GM21786 (cell line): ENCODE measurements around the gene ATXN1.
"Not testable (repeated sequence)": the region's sequence is repeated elsewhere in the genome, so short reads cannot be mapped to it uniquely, and the experiment has no call there.

Experiments
- ATAC-seq: cut with Tn5 transposase; IDR thresholded peaks from one replicate; pipeline ENCODE4 v1.9.1; 2021; ENCODE audit not compliant: unreplicated experiment

Gene ATXN1

DNA sequence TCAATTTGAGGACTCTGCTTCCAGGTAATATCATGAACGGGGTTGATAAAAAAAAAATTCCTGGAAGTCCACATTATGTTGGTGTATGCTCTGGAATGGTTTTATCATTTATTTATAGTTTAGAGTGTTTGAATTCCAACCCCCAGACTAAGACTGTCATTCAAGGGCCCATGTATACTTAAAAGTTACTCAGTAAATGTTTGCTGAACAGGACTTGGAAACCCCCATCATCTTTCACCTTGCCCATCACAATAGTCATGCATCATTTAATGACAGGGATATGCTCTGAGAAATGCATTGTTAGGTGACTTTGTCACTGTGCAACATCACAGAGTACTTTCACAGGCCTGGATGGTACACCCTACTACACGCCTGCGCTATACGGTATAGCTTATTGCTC is 104.8 kb downstream of the ATXN1 start:
- no peak for ATAC-seq

GRCh38 chr6:16654701-16655100 is 106.6 kb downstream of the ATXN1 start:
- no peak for ATAC-seq

- ATAC-seq: no peak
These were observed 108.0 kb downstream of the ATXN1 start for GRCh38 chr6:16653226-16653625.

GRCh38 chr6:16651871-16652270 is 109.4 kb downstream of the ATXN1 start:
- ATAC-seq: peak; percentile 94

DNA sequence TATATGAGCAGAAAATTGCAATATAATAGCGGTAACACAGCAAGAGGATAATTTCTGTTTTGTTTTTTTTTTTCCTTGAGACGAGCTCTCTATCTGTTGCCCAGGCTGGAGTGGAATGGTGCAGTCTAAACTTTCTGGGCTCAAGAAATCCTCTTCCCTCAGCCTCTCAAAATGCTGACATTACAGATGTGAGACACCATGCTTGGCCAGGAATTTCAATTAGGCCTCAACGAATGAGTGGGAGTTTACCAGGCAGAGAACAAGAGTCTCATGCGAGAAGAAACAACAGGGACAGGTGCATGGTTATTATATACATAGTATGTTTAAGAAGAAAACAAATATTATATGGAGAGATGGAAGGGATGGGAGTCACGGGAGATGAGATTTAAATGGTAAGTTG is 111.4 kb downstream of the ATXN1 start:
- no peak for ATAC-seq

- ATAC-seq: no peak
These were observed 112.0 kb downstream of the ATXN1 start for GRCh38 chr6:16649241-16649640.

DNA sequence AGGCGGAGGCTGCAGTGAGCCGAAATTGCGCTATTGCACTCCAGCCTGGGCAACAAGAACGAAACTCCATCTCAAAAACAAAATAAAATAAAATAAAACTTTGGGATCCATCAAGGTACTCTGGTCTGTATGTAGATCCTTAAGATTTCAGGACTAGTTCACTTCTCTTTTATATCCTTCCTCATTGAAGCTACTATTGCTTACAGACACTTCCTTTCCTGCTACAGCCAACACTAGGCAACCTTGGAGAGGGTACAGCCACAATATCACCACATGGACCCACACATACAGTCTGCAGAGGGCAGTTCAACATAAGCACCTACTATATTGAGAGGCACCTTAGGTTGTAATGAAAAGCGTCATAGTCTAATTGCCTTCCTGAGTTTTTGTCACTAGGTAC is 113.3 kb downstream of the ATXN1 start:
- no peak for ATAC-seq

DNA sequence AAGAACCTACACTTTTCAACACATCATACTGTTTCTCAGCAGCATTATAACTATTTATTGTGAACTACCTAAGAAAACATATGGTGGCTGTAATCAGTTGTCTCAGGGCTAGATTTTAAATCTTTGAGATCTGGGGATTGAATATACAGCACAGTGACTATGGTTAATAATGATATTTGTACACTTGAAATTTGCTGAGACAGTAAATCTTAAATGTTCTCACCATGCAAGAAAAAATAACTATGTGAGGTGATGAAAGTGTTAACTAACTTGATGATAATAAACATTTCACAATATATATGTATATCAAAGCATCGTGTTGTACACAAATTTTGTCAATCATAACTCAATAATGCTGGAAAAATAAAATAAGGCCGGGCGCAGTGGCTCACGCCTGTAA is 113.8 kb downstream of the ATXN1 start:
- ATAC-seq: no peak

DNA sequence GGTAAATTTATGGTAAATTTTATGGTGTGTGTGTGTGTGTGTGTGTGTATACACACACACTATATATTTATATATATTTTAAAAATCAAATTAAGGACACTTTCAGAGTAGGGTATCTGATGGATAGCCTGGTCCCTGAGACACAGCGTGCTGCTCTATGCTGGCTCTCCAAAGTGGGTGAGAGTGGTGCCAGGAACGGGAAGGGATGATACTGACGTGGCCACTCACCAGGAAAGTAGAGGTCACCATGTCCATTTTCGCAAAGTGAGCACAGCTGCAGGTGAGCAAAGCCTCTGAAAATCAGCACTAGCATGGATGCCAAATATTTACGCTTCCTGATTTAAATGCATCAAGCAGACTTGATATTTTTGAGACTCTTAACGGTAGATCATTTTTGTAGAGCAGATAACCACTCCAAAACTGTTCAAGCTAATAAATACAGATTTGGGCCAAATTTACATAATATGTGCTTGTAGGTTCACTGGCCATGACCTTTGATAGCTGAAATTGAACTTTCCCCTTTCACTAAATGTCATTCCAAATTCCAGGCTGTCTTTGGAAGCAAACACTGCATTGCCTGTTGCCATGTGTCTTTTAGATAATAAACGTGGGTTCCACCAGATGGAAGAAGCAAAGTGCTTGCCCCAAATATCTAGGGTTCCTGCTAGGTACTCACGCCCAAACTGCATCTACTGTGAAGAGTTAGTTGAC is 116.6 kb downstream of the ATXN1 start:
- ATAC-seq: no peak

GRCh38 chr6:16639684-16640480 is 121.4 kb downstream of the ATXN1 start:
- ATAC-seq: no peak

GRCh38 chr6:16637635-16638034 is 123.6 kb downstream of the ATXN1 start:
- ATAC-seq: no peak

DNA sequence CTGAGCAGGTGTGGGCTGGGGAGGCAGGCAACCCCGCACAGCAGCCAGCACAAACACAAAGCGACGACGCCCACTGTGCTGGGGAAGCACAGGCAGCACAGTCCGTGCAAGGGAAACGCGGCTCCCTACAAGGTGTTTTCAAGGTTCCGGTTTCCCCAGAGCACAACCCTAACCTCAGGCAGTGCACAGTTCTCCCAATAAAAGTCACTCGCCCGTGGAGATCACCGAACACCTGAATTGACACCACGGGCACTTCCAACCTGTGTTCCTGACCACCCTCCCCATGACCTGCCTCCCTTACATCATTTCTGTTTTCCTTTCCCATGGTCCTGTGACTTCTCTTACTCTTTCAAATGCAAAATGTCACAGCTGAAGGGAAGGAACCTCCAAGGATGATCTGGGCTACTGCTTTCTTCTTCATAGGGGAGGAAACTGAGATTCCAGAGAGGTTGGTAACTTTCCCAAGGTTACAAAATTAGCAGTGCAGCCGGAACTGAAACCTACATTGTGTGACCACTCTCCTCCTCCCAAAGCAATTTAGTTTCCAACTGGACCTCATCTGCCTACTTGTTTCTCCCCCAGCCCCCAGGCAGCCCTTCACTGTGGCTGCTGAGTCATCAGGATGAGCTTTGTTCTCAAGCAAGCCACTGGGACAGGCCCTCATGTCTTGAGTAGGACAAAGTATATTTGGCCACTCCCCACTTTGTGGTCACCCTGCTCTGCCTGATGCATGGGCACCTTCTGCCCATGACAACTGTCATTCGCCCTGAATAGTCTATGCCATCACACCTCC is 125.3 kb downstream of the ATXN1 start:
- ATAC-seq: peak; percentile 60

DNA sequence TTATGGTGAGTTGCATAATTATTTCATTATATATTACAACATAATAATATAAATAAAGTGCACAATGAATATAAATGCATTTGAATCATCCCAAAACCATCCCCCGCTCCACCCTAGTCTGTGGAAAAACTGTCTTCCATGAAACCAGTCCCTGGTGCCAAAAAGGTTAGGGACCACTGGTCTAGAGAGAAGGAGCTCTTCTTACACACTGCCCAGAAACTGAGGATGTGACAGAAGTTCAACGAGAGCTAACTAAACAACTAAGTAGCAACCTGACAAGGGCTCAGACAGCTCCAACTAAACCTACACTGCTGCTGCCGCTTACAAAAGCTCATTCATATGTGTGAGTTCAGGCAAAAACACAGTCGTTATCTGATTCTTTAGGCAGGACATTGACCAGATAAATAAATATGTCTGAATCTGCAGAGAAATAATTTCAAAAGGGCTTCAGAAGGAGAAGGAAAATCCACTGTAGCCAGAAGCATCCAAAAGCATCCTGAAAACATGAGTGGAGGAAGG is 125.9 kb downstream of the ATXN1 start:
- no peak for ATAC-seq

DNA sequence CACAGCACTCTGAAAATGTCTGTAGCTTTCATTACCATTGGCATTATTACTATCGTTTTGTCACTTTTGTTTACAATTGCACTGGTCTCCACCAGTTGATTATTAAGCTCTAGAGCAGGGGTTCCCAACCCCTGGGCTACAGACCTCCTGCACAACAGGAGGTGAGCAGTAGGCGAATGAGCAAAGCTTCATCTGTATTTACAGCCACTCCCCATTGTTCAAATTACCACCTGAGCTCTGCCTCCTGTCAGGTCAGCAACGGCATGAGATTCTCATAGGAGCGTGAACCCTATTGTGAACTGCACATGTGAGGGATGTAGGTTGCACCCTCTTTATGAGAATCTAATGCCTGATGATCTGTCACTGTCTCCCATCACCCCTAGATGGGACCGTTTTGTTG is 126.4 kb downstream of the ATXN1 start:
- ATAC-seq: no peak

GRCh38 chr6:16633961-16634360 is 127.3 kb downstream of the ATXN1 start:
- no peak for ATAC-seq

GRCh38 chr6:16633465-16633864 is 127.8 kb downstream of the ATXN1 start:
- no peak for ATAC-seq

DNA sequence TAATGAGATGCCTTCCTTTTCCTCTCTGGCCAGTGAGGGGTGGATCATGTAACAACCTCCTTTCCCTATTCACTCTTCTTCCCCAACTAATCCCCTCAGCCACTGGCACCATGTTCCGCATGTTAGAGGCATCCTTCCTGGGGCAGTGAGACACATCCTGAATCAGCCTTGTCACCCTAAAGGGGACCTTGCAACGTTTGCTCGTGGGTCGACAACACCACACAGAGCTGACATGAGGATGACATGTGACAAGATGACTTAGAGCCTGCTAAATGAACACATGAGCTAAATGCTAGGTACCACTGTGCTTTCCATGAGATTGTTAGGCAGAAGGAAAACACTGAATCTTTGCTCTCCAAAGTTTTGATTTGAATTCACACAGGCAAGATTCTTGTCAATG is 129.2 kb downstream of the ATXN1 start:
- no peak for ATAC-seq

GRCh38 chr6:16630026-16630643 is 131.1 kb downstream of the ATXN1 start:
- ATAC-seq: no peak

DNA sequence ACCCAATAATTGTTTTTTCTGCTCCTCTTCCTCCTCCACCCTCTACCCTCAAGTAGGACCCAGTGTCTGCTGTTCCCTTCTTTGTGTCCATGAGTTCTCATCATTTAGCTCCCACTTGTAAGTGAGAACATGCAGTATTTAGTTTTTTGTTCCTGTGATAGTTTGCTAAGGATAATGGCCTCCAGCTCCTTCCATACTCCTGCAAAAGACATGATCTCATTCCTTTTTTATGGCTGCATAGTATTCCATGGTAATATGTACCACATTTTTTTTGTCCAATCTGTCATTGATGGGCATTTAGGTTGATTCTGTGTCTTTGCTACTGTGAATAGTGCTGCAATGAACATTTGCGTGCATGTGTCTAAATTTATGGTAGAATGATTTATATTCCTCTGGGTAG is 132.7 kb downstream of the ATXN1 start:
- not testable (repeated sequence) for ATAC-seq

GRCh38 chr6:16626650-16627049 is 134.6 kb downstream of the ATXN1 start:
- no peak for ATAC-seq
